Activated CD4-positive, CD25-positive, alpha-beta regulatory T cell treated with anti-CD3 and anti-CD28 coated beads, Interleukin-2, amount 50 U/mL, for 72 hours (primary cell): Measurements from ENCODE around the gene KRT4.

Experiments
- DNase-seq: peaks from one replicate; pipeline ENCODE4 v3.0.0; 2021

KRT4 gene

GRCh38 chr12:52791271-52792184 lies 22.4 kb downstream of the KRT4 start:
- DNase-seq: no peak

GRCh38 chr12:52790427-52791270 lies 23.3 kb downstream of the KRT4 start:
- DNase-seq: no peak

- no peak for DNase-seq
These were observed 24.1 kb downstream of the KRT4 start for GRCh38 chr12:52789637-52790426.

- no peak for DNase-seq
These were observed 24.9 kb downstream of the KRT4 start for GRCh38 chr12:52788876-52789636.

GRCh38 chr12:52788192-52788875 lies 25.6 kb downstream of the KRT4 start:
- DNase-seq: no peak

- DNase-seq: no peak
These were observed 26.4 kb downstream of the KRT4 start for GRCh38 chr12:52787324-52788191.

GRCh38 chr12:52784909-52785308 lies 29.0 kb downstream of the KRT4 start:
- DNase-seq: no peak

GRCh38 chr12:52783563-52784316 lies 30.2 kb downstream of the KRT4 start:
- no peak for DNase-seq

GRCh38 chr12:52782502-52782901 lies 31.4 kb downstream of the KRT4 start:
- no peak for DNase-seq

- DNase-seq: no peak
These were observed 32.4 kb downstream of the KRT4 start for GRCh38 chr12:52781399-52782082.

GRCh38 chr12:52779914-52780313 lies 34.0 kb downstream of the KRT4 start:
- DNase-seq: no peak

GRCh38 chr12:52778833-52779232 lies 35.1 kb downstream of the KRT4 start:
- no peak for DNase-seq

- no peak for DNase-seq
These were observed 36.4 kb downstream of the KRT4 start for GRCh38 chr12:52777566-52777965.

- no peak for DNase-seq
These were observed 37.0 kb downstream of the KRT4 start, which contains the start of gene KRT76 for GRCh38 chr12:52776913-52777395. Gene KRT76 (minus strand): TSS chr12:52777345. CDS start chr12:52777291, 54 bp downstream.

- DNase-seq: no peak
These were observed 37.5 kb downstream of the KRT4 start for GRCh38 chr12:52776435-52776834.

GRCh38 chr12:52774629-52775250 lies 39.2 kb downstream of the KRT4 start:
- no peak for DNase-seq

- DNase-seq: no peak
These were observed 41.1 kb downstream of the KRT4 start for GRCh38 chr12:52772772-52773171.

- DNase-seq: no peak
These were observed 41.7 kb downstream of the KRT4 start for GRCh38 chr12:52772188-52772587.
